Activated CD4-positive, alpha-beta T cell treated with anti-CD3 and anti-CD28 coated beads, Interleukin-2, amount 50 U/mL, for 48 hours (primary cell): ENCODE measurements around the gene USP27X.

ENCODE experiments used
- DNase-seq, 2 experiments: peaks; one replicate each; pipeline ENCODE4 v3.0.0-alpha.2; 2020

The USP27X gene

GRCh38 chrX:49878834-49879655 is at the start of gene USP27X:
TSS of gene USP27X (plus strand) at chrX:49879484. CDS start at chrX:49880308, 824 bp downstream.
- DNase-seq, result peak; percentile 59 to 68

- peak in 1 of 2 experiments; percentile 3 for DNase-seq
Observed at GRCh38 chrX:49838374-49838773, 40.9 kb upstream of the USP27X start.

GRCh38 chrX:49840679-49841078 is 38.6 kb upstream of the USP27X start:
- DNase-seq, result peak; percentile 44 to 56

GRCh38 chrX:49842621-49843020 is 36.7 kb upstream of the USP27X start:
- DNase-seq, result no peak

GRCh38 chrX:49844611-49845010 is 34.7 kb upstream of the USP27X start:
- DNase-seq, result no peak

- DNase-seq, result no peak
Observed at GRCh38 chrX:49845701-49846403, 33.4 kb upstream of the USP27X start.

- no peak for DNase-seq
Observed at GRCh38 chrX:49846522-49846921, 32.8 kb upstream of the USP27X start.

GRCh38 chrX:49848275-49848674 is 31.0 kb upstream of the USP27X start:
- no peak for DNase-seq

- DNase-seq, result no peak
Observed at GRCh38 chrX:49850028-49850427, 29.3 kb upstream of the USP27X start.

- no peak for DNase-seq
Observed at GRCh38 chrX:49853661-49854060, 25.6 kb upstream of the USP27X start.

GRCh38 chrX:49856819-49857218 is 22.5 kb upstream of the USP27X start:
- DNase-seq, result no peak

GRCh38 chrX:49858341-49858740 is 20.9 kb upstream of the USP27X start:
- DNase-seq, result no peak

GRCh38 chrX:49859491-49859890 is 19.8 kb upstream of the USP27X start:
- DNase-seq, result no peak

- DNase-seq, result no peak
Observed at GRCh38 chrX:49860867-49861535, 18.3 kb upstream of the USP27X start.

GRCh38 chrX:49862093-49862492 is 17.2 kb upstream of the USP27X start:
- no peak for DNase-seq

GRCh38 chrX:49868739-49869138 is 10.5 kb upstream of the USP27X start:
- DNase-seq, result no peak

- peak in 1 of 2 experiments; percentile 11 for DNase-seq
Observed at GRCh38 chrX:49876750-49877149, 2.5 kb upstream of the USP27X start.

GRCh38 chrX:49877397-49878101 is 1.7 kb upstream of the USP27X start:
- DNase-seq, result no peak

GRCh38 chrX:49878128-49878833 is 1.0 kb upstream of the USP27X start:
- DNase-seq, result no peak

- DNase-seq, result no peak
Observed at GRCh38 chrX:49879656-49880277, 483 bp downstream of the USP27X start.

GRCh38 chrX:49880668-49881067 is 1.4 kb downstream of the USP27X start:
- no peak for DNase-seq
